HG03354 (cell line): Measurements from ENCODE around the gene APOA1.
"Not testable (repeated sequence)": the region's sequence is repeated elsewhere in the genome, so short reads cannot be mapped to it uniquely, and the experiment has no call there.

Source experiments
- ATAC-seq: cut with Tn5 transposase; IDR thresholded peaks from one replicate; pipeline ENCODE4 v1.9.1; 2021; ENCODE audit warnings: mild to moderate bottlenecking; ENCODE audit not compliant: unreplicated experiment, poor library complexity, severe bottlenecking

Gene APOA1

GRCh38 chr11:116823031-116823843, 14.2 kb downstream of the APOA1 start, which contains the start of gene APOA4:
Gene APOA4, minus strand, starts transcription at chr11:116823304. Its CDS starts 113 bp downstream, at chr11:116823191.
- no peak for ATAC-seq

- ATAC-seq = no peak
Measured at GRCh38 chr11:116822575-116822974, 14.8 kb downstream of the APOA1 start.

GRCh38 chr11:116821050-116821918, 16.1 kb downstream of the APOA1 start:
- no peak for ATAC-seq

- ATAC-seq = no peak
Measured at GRCh38 chr11:116819049-116819448, 18.4 kb downstream of the APOA1 start.

- ATAC-seq = no peak
Measured at GRCh38 chr11:116814502-116814901, 22.9 kb downstream of the APOA1 start.

- no peak for ATAC-seq
Measured at GRCh38 chr11:116813781-116814471, 23.5 kb downstream of the APOA1 start.

- ATAC-seq = no peak
Measured at GRCh38 chr11:116813170-116813569, 24.3 kb downstream of the APOA1 start.

GRCh38 chr11:116812109-116812508, 25.3 kb downstream of the APOA1 start:
- no peak for ATAC-seq

- no peak for ATAC-seq
Measured at GRCh38 chr11:116811194-116811593, 26.2 kb downstream of the APOA1 start.

- ATAC-seq = no peak
Measured at GRCh38 chr11:116808262-116809175, 28.9 kb downstream of the APOA1 start.

- ATAC-seq = no peak
Measured at GRCh38 chr11:116807601-116808261, 29.7 kb downstream of the APOA1 start.

- no peak for ATAC-seq
Measured at GRCh38 chr11:116804001-116804400, 33.4 kb downstream of the APOA1 start.

- not testable (repeated sequence) for ATAC-seq
Measured at GRCh38 chr11:116801662-116802061, 35.8 kb downstream of the APOA1 start.

- no peak for ATAC-seq
Measured at GRCh38 chr11:116800610-116801009, 36.8 kb downstream of the APOA1 start.

GRCh38 chr11:116798368-116798767, 39.1 kb downstream of the APOA1 start:
- no peak for ATAC-seq

- ATAC-seq = no peak
Measured at GRCh38 chr11:116797816-116798215, 39.6 kb downstream of the APOA1 start.

- ATAC-seq = no peak
Measured at GRCh38 chr11:116796548-116796947, 40.9 kb downstream of the APOA1 start.

- ATAC-seq = no peak
Measured at GRCh38 chr11:116794851-116795250, 42.6 kb downstream of the APOA1 start.

GRCh38 chr11:116793772-116794097, 43.7 kb downstream of the APOA1 start:
- no peak for ATAC-seq
